Adrenal gland (tissue), 12 donors: ENCODE data around the gene GIGYF1. TPM values are rescaled to one million over a fixed set of nuclear protein-coding genes. Genes with fewer than 3 reads are reported as not detected.
"Not testable (repeated sequence)": the region's sequence is repeated elsewhere in the genome, so short reads cannot be mapped to it uniquely, and the experiment has no call there.

Experiments used
- DNase-seq, 7 donors: peaks; one replicate each; pipeline ENCODE4 v3.0.0-alpha.2; 2019 to 2020
- H3K27ac ChIP-seq, 5 donors: fragments of 200-600 bp; sonication (generic) in 4 of 5; 1 replicate in 3 of 5; 2 replicates in 2 of 5; pipeline versions ENCODE4 v1.5.1 to v1.8.0; 2016 to 2020; ENCODE audit warnings: mild to moderate bottlenecking in 1 of 5
- H3K27me3 ChIP-seq: fragments of 200-600 bp; 2 replicates; pipeline ENCODE4 v1.8.0; 2021
- H3K36me3 ChIP-seq, 2 donors: fragments of 200-600 bp; replicated peaks in 1 of 2; 1 replicate in 1 of 2; 2 replicates in 1 of 2; pipeline versions ENCODE4 v1.5.1 to v1.8.0; 2018 to 2022
- H3K4me1 ChIP-seq, 2 donors: fragments of 200-600 bp; replicated peaks in 1 of 2; 1 replicate in 1 of 2; 2 replicates in 1 of 2; pipeline versions ENCODE4 v1.5.1 to v1.8.0; 2018 to 2021
- H3K4me3 ChIP-seq, 4 donors: fragments of 200-600 bp; sonication (generic) in 3 of 4; one replicate each; pipeline ENCODE4 v1.5.1; 2016 to 2018
- H3K9me3 ChIP-seq, 3 donors: fragments of 200-600 bp; sonication (generic) in 1 of 3; replicated peaks in 1 of 3; 1 replicate in 2 of 3; 2 replicates in 1 of 3; pipeline versions ENCODE4 v1.5.1 to v1.8.0; 2016 to 2021
- POLR2A ChIP-seq, 2 donors: fragments of 450-650 bp; IDR thresholded peaks; one replicate each; pipeline ENCODE4 v1.6.1; 2017; ENCODE audit warnings: antibody characterized with exemption in 2 of 2, mild to moderate bottlenecking in 2 of 2, moderate library complexity in 1 of 2
- WGBS, 4 donors: extraction: QIAGEN DNeasy Blood & Tissue Kit in 2 of 4; methylation state at CpG; one replicate each; pipeline versions ENCODE4 v1.1.5 to v1.1.7; 2013 to 2017; 5-methylcytosine and 5-hydroxymethylcytosine counted together
- intact Hi-C, 2 donors: fragments of 100-400 bp; cut with DNase I; formaldehyde crosslinking; loops; one replicate each; pipeline versions ENCODE4 v1.14.1 to v1.15.0; 2022 to 2023
- polyA plus RNA-seq, 3 donors: library from polyadenylated mRNA; stranded (reverse); fragments of 200-250 nt in 2 of 3; fragments of 350-450 nt in 1 of 3; fragmentation: Illumina TruSeq in 1 of 3; extraction: RNeasy Lipid Tissue Mini Kit (QIAGEN cat#74804) in 1 of 3; gene quantifications; one replicate each; pipeline ENCODE4 v1.2.3, GENCODE V29; 2013 to 2014
- total RNA-seq, 9 donors: library from RNA; depleted of rRNA in 4 of 9; stranded (reverse); fragments of >200 nt in 4 of 9; fragments of 120-200 nt in 1 of 9; fragmentation: NEBNext Ultra II Directional in 1 of 9; extraction: Animal tissue kit (Norgen Biotek cat#: 25700) in 1 of 9; gene quantifications; one replicate each; pipeline versions ENCODE4 v1.1.0 to v1.2.4, GENCODE V29; 2013 to 2023
- TF ChIP-seq, protein P1 (sequence below), 6 experiments: fragments of 450-650 bp in 4 of 6; fragments of 200-600 bp in 2 of 6; sonication (generic) in 1 of 6; IDR thresholded peaks; 1 replicate in 5 of 6; 2 replicates in 1 of 6; pipeline versions ENCODE4 v1.5.1 to v1.8.0; 2016 to 2021; ENCODE audit warnings: antibody characterized with exemption in 6 of 6, mild to moderate bottlenecking in 2 of 6, moderate library complexity in 1 of 6
- donor health status: healthy with polysubstance abuse.
- donor health status: Bipolar disorder and iron deficiency.
- donor health status: DM: yes; HTN: yes; CAD: no.
- donor health status: DM: no; HTN: no; CAD: no.
- donor health status: DM: no; HTN: no; CAD: no.
- donor health status: DM: yes; HTN: yes; CAD: no.

GIGYF1 gene
- total and polyA plus RNA-seq, 12 donors, result 5.4 to 167 (median 25.9) TPM

DNA sequence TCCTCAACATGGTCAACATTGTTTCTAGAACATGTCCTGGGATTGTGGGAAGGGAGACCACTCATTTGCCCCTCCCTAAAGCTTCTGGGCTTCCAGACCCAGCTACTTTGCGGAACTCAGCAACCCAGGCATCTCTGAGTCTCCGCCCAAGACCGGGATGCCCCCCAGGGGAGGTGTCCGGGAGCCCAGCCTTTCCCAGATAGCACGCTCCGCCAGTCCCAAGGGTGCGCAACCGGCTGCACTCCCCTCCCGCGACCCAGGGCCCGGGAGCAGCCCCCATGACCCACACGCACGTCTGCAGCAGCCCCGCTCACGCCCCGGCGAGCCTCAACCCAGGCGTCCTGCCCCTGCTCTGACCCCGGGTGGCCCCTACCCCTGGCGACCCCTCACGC is 26.2 kb upstream of the GIGYF1 start, which contains the start of gene EPO:
EPO (plus strand) TSS at position 190 of the 392 bp plus-strand sequence. CDS start 513 bp downstream, outside the sequence.
- H3K4me3 ChIP-seq, result no peak within 1 kb of the TSS

DNA sequence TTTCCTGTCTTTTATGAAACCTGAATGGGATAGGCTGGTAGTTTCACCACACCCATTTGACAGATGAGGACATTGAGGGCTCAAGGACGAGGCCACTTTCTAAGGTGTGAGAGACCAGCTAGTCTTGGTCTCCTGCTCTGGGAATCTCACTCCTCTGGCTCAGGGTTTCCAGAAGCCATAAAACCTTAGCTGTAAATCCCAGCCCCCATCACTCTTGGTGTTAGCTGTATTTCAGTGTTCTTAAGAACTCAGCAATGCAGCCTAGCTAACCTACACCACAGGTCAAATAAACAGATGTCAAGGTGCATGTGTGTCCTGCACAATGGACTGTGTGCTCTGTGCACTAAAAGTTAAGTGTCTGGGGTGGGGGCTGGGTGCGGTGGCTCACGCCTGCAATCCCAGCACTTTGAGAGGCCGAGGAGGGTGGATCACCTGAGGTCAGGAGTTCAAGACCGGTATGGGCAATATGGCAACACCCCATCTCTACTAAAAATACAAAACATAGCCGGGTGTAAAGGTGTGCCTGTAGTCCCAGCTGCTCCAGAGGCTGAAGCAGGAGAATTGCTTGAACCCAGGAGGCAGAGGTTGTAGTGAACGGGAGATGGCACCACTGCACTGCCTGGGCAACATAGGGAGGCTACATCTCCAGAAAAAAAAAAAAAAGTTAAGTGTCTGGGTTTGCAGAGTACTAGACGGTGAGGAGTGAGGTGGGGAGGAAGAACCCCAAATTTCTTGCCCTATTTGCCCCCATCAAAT is 25.7 kb upstream of the GIGYF1 start:
- Histone ChIP-seq H3K27ac (no peak overlapping the region), H3K9me3 (no peaks in the 10 kb centered on the region), H3K27me3 (peaks cover 14% of the 10 kb centered on the region), H3K4me1 (peaks cover 4 to 7% of the 10 kb centered on the region in 2 donors), H3K4me3 (no peak overlapping the region), H3K36me3 (no peaks in the 10 kb centered on the region)
- no peak for TF ChIP-seq POLR2A (IDR thresholded peaks at IDR 0.05)
- TF ChIP-seq, protein P1, sequence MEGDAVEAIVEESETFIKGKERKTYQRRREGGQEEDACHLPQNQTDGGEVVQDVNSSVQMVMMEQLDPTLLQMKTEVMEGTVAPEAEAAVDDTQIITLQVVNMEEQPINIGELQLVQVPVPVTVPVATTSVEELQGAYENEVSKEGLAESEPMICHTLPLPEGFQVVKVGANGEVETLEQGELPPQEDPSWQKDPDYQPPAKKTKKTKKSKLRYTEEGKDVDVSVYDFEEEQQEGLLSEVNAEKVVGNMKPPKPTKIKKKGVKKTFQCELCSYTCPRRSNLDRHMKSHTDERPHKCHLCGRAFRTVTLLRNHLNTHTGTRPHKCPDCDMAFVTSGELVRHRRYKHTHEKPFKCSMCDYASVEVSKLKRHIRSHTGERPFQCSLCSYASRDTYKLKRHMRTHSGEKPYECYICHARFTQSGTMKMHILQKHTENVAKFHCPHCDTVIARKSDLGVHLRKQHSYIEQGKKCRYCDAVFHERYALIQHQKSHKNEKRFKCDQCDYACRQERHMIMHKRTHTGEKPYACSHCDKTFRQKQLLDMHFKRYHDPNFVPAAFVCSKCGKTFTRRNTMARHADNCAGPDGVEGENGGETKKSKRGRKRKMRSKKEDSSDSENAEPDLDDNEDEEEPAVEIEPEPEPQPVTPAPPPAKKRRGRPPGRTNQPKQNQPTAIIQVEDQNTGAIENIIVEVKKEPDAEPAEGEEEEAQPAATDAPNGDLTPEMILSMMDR (IDR thresholded peaks at IDR 0.05), result no peak
- WGBS, 4 donors, result 51 to 63% (median 61%) methylated on average over 8 of the region's 8 CpGs
- DNase-seq, result no peak
- intact Hi-C loops, result no loop called here

More for the DNA sequence above, 26.2 kb upstream of the GIGYF1 start, which contains the start of gene EPO:
- H3K36me3 ChIP-seq, result no peaks in the 10 kb centered on the region
- H3K4me1 ChIP-seq, result peaks cover 4 to 7% of the 10 kb centered on the region in 2 donors
- no peaks in the 10 kb centered on the region for H3K9me3 ChIP-seq
- DNase-seq, result no peak
- peaks cover 14% of the 10 kb centered on the region for H3K27me3 ChIP-seq
- intact Hi-C loops, result no loop called here
- 0 to 11% (median 8%) methylated on average over 1 to 21 of the region's 21 CpGs; no CpG with 5 or more reads in 1 of the 4 donors for WGBS, 4 donors
- H3K27ac ChIP-seq, result no peak within 1 kb of the TSS
- TF ChIP-seq, protein P1 (IDR thresholded peaks at IDR 0.05), result no peak
- TF ChIP-seq POLR2A (IDR thresholded peaks at IDR 0.05), result no peak

DNA sequence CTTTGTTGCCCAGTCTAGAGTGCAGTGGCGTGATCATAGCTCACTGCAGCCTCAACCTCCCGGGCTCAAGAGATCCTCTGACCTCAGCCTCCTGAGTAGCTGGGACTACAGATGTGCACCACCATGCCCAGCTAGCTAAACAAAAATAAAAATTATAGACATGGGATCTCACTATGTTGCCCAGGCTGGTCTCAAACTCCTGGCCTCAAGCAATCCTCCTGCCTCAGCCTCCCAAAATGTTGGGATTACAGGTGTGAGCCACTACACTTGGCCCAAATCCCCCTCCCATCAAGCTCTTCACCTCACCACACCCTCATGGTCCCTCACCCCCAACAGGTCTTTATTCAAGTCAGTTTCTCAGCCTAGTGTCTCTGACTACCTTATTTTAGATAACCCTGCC is 23.0 kb upstream of the GIGYF1 start:
- WGBS, 4 donors, result 87 to 100% (median 93%) methylated on average over 2 of the region's 2 CpGs
- intact Hi-C loops, result not testable (repeated sequence)

GRCh38 chr7:100714725-100715124 is 20.7 kb upstream of the GIGYF1 start:
- WGBS, 4 donors, result 66 to 78% (median 76%) methylated on average over 6 to 8 of the region's 8 CpGs
- TF ChIP-seq, protein P1 (IDR thresholded peaks at IDR 0.05), result no peak
- no peak for TF ChIP-seq POLR2A (IDR thresholded peaks at IDR 0.05)

More for the DNA sequence above, 23.0 kb upstream of the GIGYF1 start:
- H3K4me1 ChIP-seq, DNase-seq, H3K27ac ChIP-seq, H3K4me3 ChIP-seq, H3K36me3 ChIP-seq, H3K9me3 ChIP-seq: not testable (repeated sequence)
- peaks cover 14% of the 10 kb centered on the region for H3K27me3 ChIP-seq

More at GRCh38 chr7:100714725-100715124, 20.7 kb upstream of the GIGYF1 start:
- Histone ChIP-seq H3K9me3 (no peaks in the 10 kb centered on the region), H3K4me3 (no peak overlapping the region), H3K4me1 (no peaks in the 10 kb centered on the region), H3K27me3 (no peaks in the 10 kb centered on the region), H3K36me3 (no peaks in the 10 kb centered on the region), H3K27ac (no peak overlapping the region)
- intact Hi-C loops, result no loop called here
- DNase-seq, result no peak
